ENCODE measurements around the gene LRCH1. TPM values are rescaled to one million over a fixed set of nuclear protein-coding genes. Genes with fewer than 3 reads are reported as not detected.

LRCH1 gene
- total RNA-seq, 2 experiments from 2014 or later: 15.5 to 17.1 TPM

DNA sequence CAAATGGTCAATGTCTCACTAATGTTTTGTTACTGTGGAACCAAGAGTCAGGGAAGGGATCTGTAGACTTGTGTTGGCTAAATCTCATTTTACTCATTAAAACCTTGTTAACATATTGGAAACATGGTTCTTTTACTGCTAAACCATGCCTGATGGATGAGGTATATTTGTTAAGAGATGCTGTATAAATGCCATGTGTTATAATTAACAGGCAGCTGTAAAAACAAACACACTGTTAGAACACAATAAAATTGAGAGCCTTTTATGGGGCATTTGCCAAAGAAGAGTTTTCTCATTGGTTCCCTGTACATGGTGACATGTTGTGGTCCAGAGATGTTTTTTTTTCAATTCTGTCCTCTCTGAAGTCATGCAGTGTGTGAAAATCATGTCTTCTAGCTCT, 122.0 kb downstream of the LRCH1 start:
- no peak for DNase-seq
- ATAC-seq: no peak
- POLR2A ChIA-PET: interaction anchor here (0.9 kb wide), 1 partner anchor 10 kb away, joined by 4 read pairs; no protein-coding TSS in a partner anchor

DNA sequence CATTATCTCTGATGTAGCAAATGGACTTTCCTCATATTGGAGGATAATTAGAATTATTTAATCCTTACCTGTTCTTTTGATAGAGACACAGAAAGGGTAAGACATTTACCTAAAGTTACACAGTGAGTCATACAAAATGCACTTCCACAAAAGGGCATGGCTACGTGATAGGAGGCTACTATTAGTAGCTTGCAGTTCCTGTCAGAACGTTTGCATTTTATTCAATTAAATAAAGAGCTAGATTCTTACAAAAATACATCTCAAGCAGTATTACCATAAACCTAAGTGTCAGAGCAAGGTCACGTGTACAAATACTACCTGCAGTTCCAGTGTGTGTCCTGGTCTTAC, 123.4 kb downstream of the LRCH1 start:
- Mint-ChIP-seq H3K9me3 (no peaks in the 10 kb centered on the region), H3K27ac (no peak overlapping the region), H3K4me3 (no peak overlapping the region), H3K27me3 (no peaks in the 10 kb centered on the region), H3K4me1 (ENCODE audit: low read depth) (peaks cover 17% of the 10 kb centered on the region), H3K36me3 (ENCODE audit: low read depth) (peaks cover 13% of the 10 kb centered on the region)
- TF ChIP-seq, protein P1, sequence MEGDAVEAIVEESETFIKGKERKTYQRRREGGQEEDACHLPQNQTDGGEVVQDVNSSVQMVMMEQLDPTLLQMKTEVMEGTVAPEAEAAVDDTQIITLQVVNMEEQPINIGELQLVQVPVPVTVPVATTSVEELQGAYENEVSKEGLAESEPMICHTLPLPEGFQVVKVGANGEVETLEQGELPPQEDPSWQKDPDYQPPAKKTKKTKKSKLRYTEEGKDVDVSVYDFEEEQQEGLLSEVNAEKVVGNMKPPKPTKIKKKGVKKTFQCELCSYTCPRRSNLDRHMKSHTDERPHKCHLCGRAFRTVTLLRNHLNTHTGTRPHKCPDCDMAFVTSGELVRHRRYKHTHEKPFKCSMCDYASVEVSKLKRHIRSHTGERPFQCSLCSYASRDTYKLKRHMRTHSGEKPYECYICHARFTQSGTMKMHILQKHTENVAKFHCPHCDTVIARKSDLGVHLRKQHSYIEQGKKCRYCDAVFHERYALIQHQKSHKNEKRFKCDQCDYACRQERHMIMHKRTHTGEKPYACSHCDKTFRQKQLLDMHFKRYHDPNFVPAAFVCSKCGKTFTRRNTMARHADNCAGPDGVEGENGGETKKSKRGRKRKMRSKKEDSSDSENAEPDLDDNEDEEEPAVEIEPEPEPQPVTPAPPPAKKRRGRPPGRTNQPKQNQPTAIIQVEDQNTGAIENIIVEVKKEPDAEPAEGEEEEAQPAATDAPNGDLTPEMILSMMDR (IDR thresholded peaks at IDR 0.05): no peak
- ChIA-PET CTCF (interaction anchor here (3.1 kb wide), 1 partner anchor 125 kb away, joined by 13 read pairs; no protein-coding TSS in a partner anchor), POLR2A (no interaction called here)
- no peak for ATAC-seq
- intact Hi-C loops (cut with micrococcal nuclease): no loop called here
- no peak for DNase-seq

More for the DNA sequence above, 122.0 kb downstream of the LRCH1 start:
- no peak overlapping the region for H3K27ac Mint-ChIP-seq
- H3K4me1 Mint-ChIP-seq (ENCODE audit: low read depth): peaks cover 17% of the 10 kb centered on the region
- CTCF ChIA-PET: interaction anchor here (1.2 to 3.1 kb wide), 2 partner anchors 103 to 123 kb away, joined by 3 to 13 read pairs; no protein-coding TSS in a partner anchor
- peaks cover 18% of the 10 kb centered on the region for H3K36me3 Mint-ChIP-seq (ENCODE audit: low read depth)
- H3K9me3 Mint-ChIP-seq: no peaks in the 10 kb centered on the region
- TF ChIP-seq, protein P1 (IDR thresholded peaks at IDR 0.05): no peak
- H3K4me3 Mint-ChIP-seq: no peak overlapping the region
- no peaks in the 10 kb centered on the region for H3K27me3 Mint-ChIP-seq
- intact Hi-C loops (cut with micrococcal nuclease): no loop called here

DNA sequence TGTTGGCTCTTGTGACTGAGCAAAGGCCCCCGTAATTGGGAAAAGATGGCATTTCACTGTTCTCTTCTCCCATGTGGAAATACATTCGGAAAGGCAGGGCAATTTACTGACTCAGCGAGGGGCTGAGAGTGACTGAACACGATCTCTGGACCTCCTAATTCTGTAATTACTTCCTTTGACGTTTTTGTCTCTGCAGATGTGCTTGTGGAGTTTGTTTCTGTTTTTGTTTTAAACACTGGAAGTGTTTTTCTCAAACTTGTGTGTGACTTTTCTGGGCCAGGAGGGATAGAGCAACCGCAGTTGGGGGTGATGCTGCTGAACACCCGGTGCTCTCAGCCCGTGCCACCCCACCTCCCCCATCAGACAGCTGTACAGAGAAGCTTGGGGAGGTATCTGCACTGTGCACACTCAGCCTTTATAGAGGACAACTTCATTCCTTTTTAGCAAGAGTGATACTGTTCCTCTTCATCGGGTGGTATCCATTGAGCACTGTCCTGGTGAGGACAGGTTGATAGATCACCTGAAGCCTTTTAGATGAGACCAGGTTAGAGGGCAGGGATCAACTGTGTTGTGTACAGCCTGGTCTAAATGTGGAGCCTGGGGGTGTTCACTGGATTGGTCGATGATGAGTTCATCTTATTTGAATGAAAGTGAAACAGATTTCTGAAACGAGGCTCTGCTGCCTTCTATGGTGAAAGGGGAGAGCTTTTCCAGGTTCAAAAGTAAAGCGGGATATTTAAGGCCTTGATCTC, 126.6 kb downstream of the LRCH1 start:
- Mint-ChIP-seq H3K36me3 (ENCODE audit: low read depth) (peaks cover 8% of the 10 kb centered on the region), H3K4me3 (no peak overlapping the region), H3K9me3 (no peaks in the 10 kb centered on the region), H3K4me1 (ENCODE audit: low read depth) (peaks cover 21% of the 10 kb centered on the region), H3K27me3 (no peaks in the 10 kb centered on the region), H3K27ac (no peak overlapping the region)
- TF ChIP-seq, protein P1 (IDR thresholded peaks at IDR 0.05): no peak
- POLR2A ChIA-PET: interaction anchor here (0.5 to 0.7 kb wide), 2 partner anchors 55 to 1558 kb away, joined by 3 read pairs; no protein-coding TSS in a partner anchor
- CTCF ChIA-PET: interaction anchor here (0.6 to 4.0 kb wide), 4 partner anchors 13 to 128 kb away, joined by 3 to 29 read pairs (median 4); partner anchors contain the start of gene LRCH1
- peak; percentile 91 for ATAC-seq
- DNase-seq: peak; percentile 61
- intact Hi-C loops (cut with micrococcal nuclease): no loop called here

DNA sequence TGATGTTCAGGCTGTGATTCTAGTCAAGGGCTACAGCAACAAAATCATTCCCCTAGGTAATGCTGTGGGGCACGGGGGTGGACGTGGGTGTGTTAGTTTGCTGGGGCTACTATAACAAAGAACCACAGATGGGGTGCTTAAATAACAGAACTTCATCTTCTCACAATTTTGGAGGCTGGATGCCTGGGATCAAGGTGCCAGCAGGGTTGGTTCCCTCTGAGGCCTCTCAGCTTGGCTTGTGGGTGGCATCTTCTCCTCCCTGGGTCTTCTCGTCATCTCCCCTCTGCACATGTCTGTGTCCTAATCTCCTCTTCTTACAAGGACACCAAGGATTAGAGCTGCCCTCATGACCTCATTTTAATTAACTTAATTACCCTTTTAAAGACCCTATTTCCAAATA, 129.0 kb downstream of the LRCH1 start:
- CTCF ChIA-PET: interaction anchor here (4.0 kb wide), 1 partner anchor 130 kb away, joined by 29 read pairs; the partner anchor contains the start of gene LRCH1
- ATAC-seq (no peak), DNase-seq (no peak)
- TF ChIP-seq, protein P1 (IDR thresholded peaks at IDR 0.05): no peak
- Mint-ChIP-seq H3K36me3 (ENCODE audit: low read depth) (peaks cover 6% of the 10 kb centered on the region), H3K4me3 (no peak overlapping the region), H3K27ac (no peak overlapping the region), H3K27me3 (no peaks in the 10 kb centered on the region), H3K9me3 (no peaks in the 10 kb centered on the region), H3K4me1 (ENCODE audit: low read depth) (peaks cover 12% of the 10 kb centered on the region)
- POLR2A ChIA-PET: no interaction called here
- intact Hi-C loops (cut with micrococcal nuclease): no loop called here

DNA sequence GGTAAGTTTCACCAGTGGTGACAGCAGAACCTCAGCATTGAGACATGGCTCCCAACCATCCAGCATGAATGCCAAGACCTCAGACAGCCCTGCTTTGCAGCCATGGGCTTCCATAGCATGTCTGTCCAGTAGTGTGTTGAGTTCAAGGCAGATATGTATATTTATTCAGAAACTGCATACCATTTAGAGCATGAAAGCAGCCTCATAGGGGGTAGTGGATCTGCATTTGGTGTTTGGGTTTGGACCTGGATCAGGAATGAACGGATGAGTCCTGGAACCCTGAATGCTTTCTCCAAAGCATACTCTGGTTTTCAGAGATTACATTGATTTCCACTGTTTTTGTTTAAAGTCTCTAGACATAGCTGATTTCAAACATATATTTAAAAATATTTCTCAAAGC, 129.7 kb downstream of the LRCH1 start:
- ChIA-PET CTCF (interaction anchor here (1.3 to 2.8 kb wide), 2 partner anchors 131 to 134 kb away, joined by 4 to 16 read pairs; no protein-coding TSS in a partner anchor), POLR2A (no interaction called here)
- Mint-ChIP-seq H3K27me3 (no peaks in the 10 kb centered on the region), H3K36me3 (ENCODE audit: low read depth) (peaks cover 6% of the 10 kb centered on the region), H3K4me1 (ENCODE audit: low read depth) (peaks cover 15% of the 10 kb centered on the region), H3K27ac (no peak overlapping the region), H3K9me3 (no peaks in the 10 kb centered on the region), H3K4me3 (no peak overlapping the region)
- intact Hi-C loops (cut with micrococcal nuclease): no loop called here
- DNase-seq: no peak
- ATAC-seq: no peak
- TF ChIP-seq, protein P1 (IDR thresholded peaks at IDR 0.05): no peak

Measured in activated CD8-positive, alpha-beta T cell treated with anti-CD3 and anti-CD28 coated beads for 36 hours (primary cell).